ENCODE measurements around the gene MEIOB.

Gene MEIOB

DNA sequence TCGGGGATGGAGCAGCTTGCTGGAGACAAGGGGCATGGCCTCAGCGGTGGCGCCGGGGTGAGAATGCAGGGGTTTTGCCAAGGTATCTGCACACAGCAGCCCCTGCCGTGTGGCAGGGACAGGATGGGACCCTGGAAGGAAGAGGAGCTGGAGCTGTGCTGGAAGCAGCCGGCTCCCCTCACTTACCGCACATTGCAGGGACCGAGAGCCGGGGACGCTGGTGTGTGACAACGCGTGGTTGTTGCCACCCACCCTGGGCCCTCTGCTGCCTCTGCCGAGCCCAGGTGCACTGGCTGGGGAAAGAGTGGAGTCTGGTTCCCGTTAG is 86.2 kb downstream of the MEIOB start:
- DNase-seq = no peak

DNA sequence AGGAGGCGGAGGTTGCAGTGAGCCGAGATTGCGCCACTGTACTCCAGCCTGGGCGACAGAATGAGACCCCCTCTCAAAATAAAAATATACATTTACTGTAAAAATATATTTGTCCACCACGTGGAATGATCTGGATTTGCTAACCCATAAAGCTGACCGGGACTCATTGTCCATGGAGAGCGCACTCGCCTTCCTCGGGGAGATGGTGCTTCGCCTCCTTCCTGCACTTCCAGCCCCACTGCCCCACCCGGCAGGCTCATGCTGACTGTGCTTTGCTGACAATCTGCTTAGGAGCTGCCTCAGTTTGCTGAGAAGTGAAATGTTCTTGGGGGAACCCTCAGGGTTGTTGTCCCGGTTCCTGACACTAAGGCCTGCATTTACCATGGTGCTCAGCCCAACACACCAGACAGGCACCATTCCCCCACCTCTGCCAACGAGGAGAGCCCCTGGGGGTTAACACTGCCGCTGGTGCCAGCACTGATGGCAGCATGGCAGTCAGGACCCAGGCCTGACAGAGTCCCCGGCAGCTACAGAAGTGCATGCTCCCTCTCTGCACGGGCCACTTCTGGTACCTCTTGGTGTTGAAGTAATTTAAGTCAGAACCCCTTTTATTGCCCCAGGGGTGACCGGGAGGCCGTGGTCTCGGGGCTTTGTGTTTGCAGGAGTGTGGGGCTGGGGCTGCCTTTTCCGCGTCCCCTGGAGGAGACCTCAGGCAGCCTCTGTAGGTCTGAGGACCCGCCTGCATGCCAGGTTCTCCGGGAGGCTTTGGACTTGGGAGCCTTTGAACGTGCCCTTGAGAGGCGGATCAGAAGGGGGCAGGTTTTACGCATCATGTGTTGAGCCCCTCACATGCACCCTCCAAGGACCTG is 86.8 kb downstream of the MEIOB start:
- DNase-seq = no peak
